Activated CD4-positive, alpha-beta T cell treated with anti-CD3 and anti-CD28 coated beads, Interleukin-2, amount 10 ng/mL, durations not matched to agents 7 days and 5 days (primary cell): ENCODE measurements around the gene HIPK1. TPM values are rescaled to one million over a fixed set of nuclear protein-coding genes. Genes with fewer than 3 reads are reported as not detected.
"Not testable (repeated sequence)": the region's sequence is repeated elsewhere in the genome, so short reads cannot be mapped to it uniquely, and the experiment has no call there.

ENCODE experiments used
- CTCF ChIA-PET: fragments of 350-600 bp; sonication (Branson Sonifier 250); formaldehyde crosslinking; loops from one replicate; lab custom pipeline; 2021; ENCODE audit warnings: antibody characterized with exemption; lab: Charles Lee
- POLR2A ChIA-PET: fragments of 350-600 bp; sonication (Branson Sonifier 250); formaldehyde crosslinking; loops from one replicate; lab custom pipeline; 2021; ENCODE audit warnings: antibody characterized with exemption; lab: Charles Lee
- DNase-seq: peaks from one replicate; pipeline ENCODE4 v3.0.0-alpha.2; 2020
- H3K27ac Mint-ChIP-seq: one replicate; pipeline ENCODE4 v1.8.0; 2021; ENCODE audit warnings: mild to moderate bottlenecking, moderate library complexity, mixed read lengths
- H3K27me3 Mint-ChIP-seq: one replicate; pipeline ENCODE4 v1.8.0; 2021; ENCODE audit warnings: mixed read lengths
- H3K36me3 Mint-ChIP-seq: one replicate; pipeline ENCODE4 v1.8.0; 2021; ENCODE audit warnings: low read depth, mixed read lengths
- H3K4me1 Mint-ChIP-seq: one replicate; pipeline ENCODE4 v1.8.0; 2021; ENCODE audit warnings: mixed read lengths
- H3K4me3 Mint-ChIP-seq: one replicate; pipeline ENCODE4 v1.8.0; 2021; ENCODE audit warnings: mild to moderate bottlenecking, moderate library complexity, mixed read lengths
- H3K9me3 Mint-ChIP-seq: one replicate; pipeline ENCODE4 v1.8.0; 2021; ENCODE audit warnings: mixed read lengths
- total RNA-seq, 2 experiments: library from RNA; stranded (reverse); gene quantifications; one replicate each; pipeline ENCODE4 v1.2.3, GENCODE V29; 2021

The HIPK1 gene
- total RNA-seq, 2 experiments from 2014 or later = 88.5 to 106 TPM

DNA sequence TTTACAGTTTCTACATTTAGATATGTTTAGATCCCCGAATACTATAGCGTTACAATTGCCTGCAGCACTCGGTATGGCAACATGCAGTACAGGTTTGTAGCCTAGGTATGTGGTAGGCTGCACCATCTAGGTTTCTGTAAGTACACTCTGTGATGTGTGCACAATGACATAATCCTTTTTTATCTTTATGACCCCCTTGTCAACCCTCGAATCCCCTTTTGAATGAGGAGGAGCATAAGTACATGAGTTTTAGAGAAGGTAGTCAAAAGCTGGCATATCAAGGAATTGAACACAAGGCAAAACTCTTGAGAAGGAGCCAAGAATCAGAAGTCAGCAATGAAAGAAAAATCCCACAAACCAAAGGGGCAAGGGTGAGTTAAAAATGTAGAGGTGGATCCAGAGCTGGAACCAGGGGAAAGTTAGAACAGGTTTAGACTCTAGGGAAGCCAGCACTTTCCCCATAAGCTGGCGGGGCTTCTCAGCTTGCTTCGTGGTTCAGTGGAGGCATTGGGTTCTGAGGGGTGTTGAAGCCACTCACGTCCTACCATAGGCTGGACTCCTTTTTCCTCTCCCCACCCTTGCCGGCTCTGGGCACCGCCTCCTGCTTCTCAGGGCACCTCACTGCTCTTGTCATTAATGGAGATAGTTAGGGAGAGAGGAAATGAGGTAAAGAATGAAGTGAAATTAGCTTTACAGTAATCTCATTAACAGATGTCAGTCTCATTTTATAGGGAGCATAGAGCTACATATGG lies 81.5 kb downstream of the HIPK1 start:
- CTCF ChIA-PET = interaction anchor here (0.6 kb wide), 2 partner anchors 655 to 818 kb away, joined by 3 read pairs; no protein-coding TSS in a partner anchor
- Mint-ChIP-seq H3K4me3 (no peak overlapping the region), H3K27me3 (peaks cover 12% of the 10 kb centered on the region), H3K36me3 (no peaks in the 10 kb centered on the region), H3K4me1 (no peaks in the 10 kb centered on the region), H3K9me3 (no peaks in the 10 kb centered on the region), H3K27ac (no peak overlapping the region)
- POLR2A ChIA-PET = no interaction called here
- no peak for DNase-seq

DNA sequence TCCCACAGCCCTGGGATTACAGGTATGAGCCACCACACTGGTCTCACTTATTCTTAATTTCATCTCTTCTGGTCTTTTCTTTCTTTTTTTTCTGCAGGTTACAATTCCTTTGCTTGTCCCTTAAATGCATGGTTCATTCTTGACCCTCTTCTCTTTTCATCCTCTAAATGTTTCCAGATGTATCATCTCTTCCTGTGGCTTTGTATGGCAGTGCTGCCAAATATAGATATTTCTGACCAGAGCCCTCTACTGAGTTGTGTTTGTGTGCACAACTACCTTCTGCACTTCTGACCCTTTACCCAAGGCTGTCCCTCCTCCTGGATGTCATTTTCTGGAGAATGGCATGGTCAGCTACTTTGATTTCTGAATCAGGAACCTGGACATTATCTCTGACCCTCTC lies 82.7 kb downstream of the HIPK1 start:
- ChIA-PET CTCF (interaction anchor here (0.6 kb wide), 1 partner anchor 891 kb away, joined by 4 read pairs; no protein-coding TSS in a partner anchor), POLR2A (no interaction called here)
- peaks cover 12% of the 10 kb centered on the region for H3K27me3 Mint-ChIP-seq
- DNase-seq = no peak
- no peak overlapping the region for H3K4me3 Mint-ChIP-seq
- H3K9me3 Mint-ChIP-seq = no peaks in the 10 kb centered on the region
- no peaks in the 10 kb centered on the region for H3K36me3 Mint-ChIP-seq
- H3K4me1 Mint-ChIP-seq = no peaks in the 10 kb centered on the region
- H3K27ac Mint-ChIP-seq = no peak overlapping the region

GRCh38 chr1:114015075-114015474 lies 86.0 kb downstream of the HIPK1 start:
- Mint-ChIP-seq H3K27me3 (peaks cover 14% of the 10 kb centered on the region), H3K4me3 (no peak overlapping the region), H3K27ac (no peak overlapping the region), H3K36me3 (no peaks in the 10 kb centered on the region), H3K9me3 (peaks cover 9% of the 10 kb centered on the region), H3K4me1 (no peaks in the 10 kb centered on the region)
- CTCF ChIA-PET = no interaction called here
- POLR2A ChIA-PET = no interaction called here
- no peak for DNase-seq

GRCh38 chr1:114019724-114020123 lies 90.6 kb downstream of the HIPK1 start:
- H3K27me3 Mint-ChIP-seq, H3K9me3 Mint-ChIP-seq, DNase-seq, POLR2A ChIA-PET, H3K36me3 Mint-ChIP-seq, H3K4me1 Mint-ChIP-seq, H3K27ac Mint-ChIP-seq, CTCF ChIA-PET, H3K4me3 Mint-ChIP-seq: not testable (repeated sequence)

- peaks cover 9% of the 10 kb centered on the region for H3K9me3 Mint-ChIP-seq
- no peak for DNase-seq
- H3K4me3 Mint-ChIP-seq = no peak overlapping the region
- ChIA-PET POLR2A (no interaction called here), CTCF (interaction anchor here (0.5 kb wide), 1 partner anchor 314 kb away, joined by 6 read pairs; no protein-coding TSS in a partner anchor)
- H3K4me1 Mint-ChIP-seq = no peaks in the 10 kb centered on the region
- no peaks in the 10 kb centered on the region for H3K36me3 Mint-ChIP-seq
- H3K27me3 Mint-ChIP-seq = peaks cover 2% of the 10 kb centered on the region
- no peak overlapping the region for H3K27ac Mint-ChIP-seq
Observed at GRCh38 chr1:114021665-114022099, 92.6 kb downstream of the HIPK1 start.

DNA sequence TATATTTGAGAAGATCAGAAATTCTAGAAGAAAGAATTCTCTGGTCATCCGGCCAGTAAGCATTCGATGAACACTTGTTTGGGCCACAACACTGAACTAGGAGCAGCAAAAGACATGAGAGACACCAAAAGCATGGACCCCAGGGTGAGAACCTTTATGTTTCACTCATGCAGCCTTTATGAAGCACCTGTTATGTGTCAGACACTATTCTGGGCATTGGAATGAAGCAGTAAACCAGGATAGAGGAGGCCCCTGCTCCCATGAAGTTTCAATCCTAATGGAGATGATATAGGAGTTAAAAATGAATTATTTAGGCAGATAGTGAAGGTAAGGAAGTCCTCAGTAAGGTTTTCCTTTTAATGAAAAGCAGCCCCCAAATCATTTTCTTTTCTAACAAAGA lies 93.8 kb downstream of the HIPK1 start:
- no peaks in the 10 kb centered on the region for H3K4me1 Mint-ChIP-seq
- H3K27me3 Mint-ChIP-seq = peaks cover 5% of the 10 kb centered on the region
- no peak overlapping the region for H3K27ac Mint-ChIP-seq
- ChIA-PET POLR2A (no interaction called here), CTCF (no interaction called here)
- peaks cover 9% of the 10 kb centered on the region for H3K9me3 Mint-ChIP-seq
- no peak for DNase-seq
- no peaks in the 10 kb centered on the region for H3K36me3 Mint-ChIP-seq
- H3K4me3 Mint-ChIP-seq = no peak overlapping the region

- Mint-ChIP-seq H3K9me3 (peaks cover 9% of the 10 kb centered on the region), H3K27ac (no peak overlapping the region), H3K4me3 (no peak overlapping the region), H3K27me3 (peaks cover 5% of the 10 kb centered on the region), H3K4me1 (no peaks in the 10 kb centered on the region), H3K36me3 (no peaks in the 10 kb centered on the region)
- DNase-seq = no peak
- ChIA-PET CTCF (no interaction called here), POLR2A (no interaction called here)
Observed at GRCh38 chr1:114023377-114023776, 94.3 kb downstream of the HIPK1 start.

DNA sequence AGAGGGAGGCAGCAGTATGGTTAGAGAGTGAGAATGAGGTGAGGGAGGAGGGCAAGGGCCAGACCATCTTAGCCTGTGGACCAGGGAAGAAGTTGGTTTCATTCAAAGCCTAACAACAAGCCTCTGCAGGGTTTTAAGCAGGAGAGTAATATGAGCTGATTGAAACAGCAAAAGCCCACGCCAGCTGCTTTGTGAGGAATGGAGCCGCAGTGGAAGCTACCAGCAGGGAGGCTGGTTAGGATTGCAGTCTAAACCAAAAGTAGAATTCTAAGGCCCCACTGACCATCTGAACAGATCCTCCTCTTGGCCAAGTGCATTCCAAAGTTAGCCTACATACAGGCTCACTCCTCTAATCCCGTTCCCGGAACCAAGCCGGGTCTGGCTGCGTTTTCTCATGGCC lies 94.9 kb downstream of the HIPK1 start:
- CTCF ChIA-PET = no interaction called here
- H3K4me3 Mint-ChIP-seq = no peak overlapping the region
- POLR2A ChIA-PET = no interaction called here

GRCh38 chr1:114025609-114026401 lies 96.7 kb downstream of the HIPK1 start:
- H3K9me3 Mint-ChIP-seq = no peaks in the 10 kb centered on the region
- no peaks in the 10 kb centered on the region for H3K4me1 Mint-ChIP-seq
- no peaks in the 10 kb centered on the region for H3K36me3 Mint-ChIP-seq
- no peak for DNase-seq
- POLR2A ChIA-PET = no interaction called here
- no peak overlapping the region for H3K4me3 Mint-ChIP-seq
- CTCF ChIA-PET = no interaction called here
- no peak overlapping the region for H3K27ac Mint-ChIP-seq
- peaks cover 3% of the 10 kb centered on the region for H3K27me3 Mint-ChIP-seq

More for the DNA sequence above, 94.9 kb downstream of the HIPK1 start:
- peaks cover 5% of the 10 kb centered on the region for H3K27me3 Mint-ChIP-seq
- no peaks in the 10 kb centered on the region for H3K4me1 Mint-ChIP-seq
- H3K27ac Mint-ChIP-seq = no peak overlapping the region
- peaks cover 7% of the 10 kb centered on the region for H3K9me3 Mint-ChIP-seq
- H3K36me3 Mint-ChIP-seq = no peaks in the 10 kb centered on the region
- DNase-seq = no peak

- no peaks in the 10 kb centered on the region for H3K9me3 Mint-ChIP-seq
- H3K4me1 Mint-ChIP-seq = no peaks in the 10 kb centered on the region
- DNase-seq = no peak
- no peak overlapping the region for H3K4me3 Mint-ChIP-seq
- ChIA-PET POLR2A (no interaction called here), CTCF (no interaction called here)
- no peaks in the 10 kb centered on the region for H3K36me3 Mint-ChIP-seq
- H3K27me3 Mint-ChIP-seq = peaks cover 3% of the 10 kb centered on the region
- no peak overlapping the region for H3K27ac Mint-ChIP-seq
Observed at GRCh38 chr1:114026797-114027196, 97.7 kb downstream of the HIPK1 start.

Other genes starting within 250 kb of the HIPK1 start
- gene PHTF1, start 169.8 kb upstream of the HIPK1 start, total RNA-seq = 10 to 100 TPM; 17.0 to 18.7 TPM
- gene RSBN1, start 116.8 kb upstream of the HIPK1 start, total RNA-seq = 10 to 100 TPM; 30.8 to 31.7 TPM
- gene PTPN22, start 57.6 kb upstream of the HIPK1 start, total RNA-seq = 10 to 100 TPM; 62.8 to 74.6 TPM
- gene BCL2L15, start 41.7 kb upstream of the HIPK1 start, total RNA-seq = 1 to 10 TPM in 1 of 2 experiments, under 1 TPM in 1; 0.98 to 1.1 TPM
- 10 to 100 TPM; 39.4 to 41.9 TPM for gene AP4B1, start 24.5 kb upstream of the HIPK1 start, total RNA-seq
- gene DCLRE1B, start 24.0 kb upstream of the HIPK1 start, total RNA-seq = 10 to 100 TPM; 16.2 to 19.4 TPM
- under 1 TPM; 0.71 to 0.94 TPM for gene OLFML3, start 50.1 kb downstream of the HIPK1 start, total RNA-seq
- not detected for gene SYT6, start 224.5 kb downstream of the HIPK1 start, total RNA-seq